ENCODE results near the gene PRMT1.

Gene PRMT1

GRCh38 chr19:49730166-49730565 lies 53.1 kb downstream of the PRMT1 start:
- no peak overlapping the region for H3K4me3 ChIP-seq (ENCODE audit: low read depth, low read length)
- DNase-seq (ENCODE audit: low read depth) = no peak
- no peak for TF ChIP-seq CTCF (IDR thresholded peaks at IDR 0.05; ENCODE audit: insufficient read depth, low read depth, low read length, missing control alignments)
